OCI-LY7 (cell line): ENCODE results near the gene CHRNG. TPM values are rescaled to one million over a fixed set of nuclear protein-coding genes. Genes with fewer than 3 reads are reported as not detected.

Source experiments
- BruUV-seq: library from RNA; stranded (reverse); fragments of 400-500 nt; replicated peaks from 2 replicates; lab custom pipeline; 2021; lab: Mats Ljungman, UMichigan
- CTCF ChIA-PET: fragments of 300-600 bp; sonication (Branson Sonifier 250); formaldehyde crosslinking; loops from one replicate; lab custom pipeline; 2022; ENCODE audit warnings: antibody characterized with exemption; ENCODE audit not compliant: unreplicated experiment; lab: Charles Lee
- POLR2A ChIA-PET: fragments of 300-600 bp; sonication (Branson Sonifier 250); formaldehyde crosslinking; loops from one replicate; lab custom pipeline; 2022; ENCODE audit warnings: antibody characterized with exemption; lab: Charles Lee
- DNase-seq: peaks from one replicate; pipeline ENCODE4 v3.0.0-alpha.2; 2015; ENCODE audit warnings: low spot score
- H2AFZ ChIP-seq: fragments of 200-600 bp; sonication (generic), shearing (Covaris generic); 2 replicates; pipeline ENCODE4 v1.6.1; 2014; ENCODE audit warnings: mild to moderate bottlenecking, antibody characterized with exemption, low read length, moderate library complexity
- H3K27ac ChIP-seq: fragments of 200-600 bp; sonication (generic); 2 replicates; pipeline ENCODE4 v1.5.1; 2014; ENCODE audit warnings: mixed run types, low read depth, mild to moderate bottlenecking, moderate library complexity, low read length, inconsistent platforms; ENCODE audit not compliant: poor library complexity, severe bottlenecking
- H3K36me3 ChIP-seq: fragments of 200-600 bp; sonication (generic); 2 replicates; pipeline ENCODE4 v1.6.1; 2014; ENCODE audit warnings: mild to moderate bottlenecking, antibody characterized with exemption, low read length, moderate library complexity, mixed read lengths; ENCODE audit not compliant: insufficient read depth
- H3K4me1 ChIP-seq: fragments of 200-600 bp; sonication (generic); 2 replicates; pipeline ENCODE4 v1.5.1; 2014; ENCODE audit warnings: mild to moderate bottlenecking, low read length; ENCODE audit not compliant: insufficient read depth, poor library complexity, severe bottlenecking
- H3K4me2 ChIP-seq: fragments of 200-600 bp; sonication (generic); 2 replicates; pipeline ENCODE4 v1.6.1; 2014; ENCODE audit warnings: mild to moderate bottlenecking, low read length
- H3K4me3 ChIP-seq: fragments of 200-600 bp; sonication (generic); 2 replicates; pipeline ENCODE4 v1.5.1; 2014; ENCODE audit warnings: mild to moderate bottlenecking, low read depth, low read length; ENCODE audit not compliant: poor library complexity, severe bottlenecking
- H3K79me2 ChIP-seq: fragments of 200-600 bp; sonication (generic); 2 replicates; pipeline ENCODE4 v1.6.1; 2016; ENCODE audit warnings: low read depth, mild to moderate bottlenecking, low read length, moderate library complexity, mixed read lengths; ENCODE audit not compliant: insufficient read depth
- H3K9me2 ChIP-seq: fragments of 200-600 bp; sonication (generic); 2 replicates; pipeline ENCODE4 v1.6.1; 2016; ENCODE audit warnings: mild to moderate bottlenecking, low read length, mixed read lengths; ENCODE audit not compliant: insufficient read depth
- H3K9me3 ChIP-seq: fragments of 200-600 bp; sonication (generic); 2 replicates; pipeline ENCODE4 v1.6.1; 2014; ENCODE audit warnings: mild to moderate bottlenecking, mixed run types, low read length, mixed read lengths
- H4K20me1 ChIP-seq: fragments of 200-600 bp; sonication (generic); 2 replicates; pipeline ENCODE4 v1.6.1; 2014; ENCODE audit warnings: mild to moderate bottlenecking, antibody characterized with exemption, low read length, moderate library complexity, mixed read lengths; ENCODE audit not compliant: insufficient read depth
- EZH2phosphoT487 ChIP-seq: fragments of 200-600 bp; sonication (generic); IDR thresholded peaks from 2 replicates; pipeline ENCODE4 v1.6.1; 2018; ENCODE audit warnings: low read depth, borderline replicate concordance, mild to moderate bottlenecking, mixed run types, antibody characterized with exemption, low read length, moderate library complexity, mixed read lengths
- intact Hi-C: fragments of 100-400 bp; cut with micrococcal nuclease; formaldehyde crosslinking; loops from one replicate; pipeline ENCODE4 v1.10.0; 2022; ENCODE audit not compliant: unreplicated experiment
- total RNA-seq, 2 experiments: library from RNA; depleted of rRNA in 1 of 2; stranded (reverse); fragments of >200 nt in 1 of 2; shearing (Covaris generic) in 1 of 2; gene quantifications; 2 replicates each; pipeline ENCODE4 v1.2.3, GENCODE V29; 2014 to 2022
- TF ChIP-seq, protein P1 (sequence below): fragments of 200-600 bp; sonication (generic); conservative IDR thresholded peaks from 2 replicates; pipeline ENCODE4 v1.5.1; 2014; ENCODE audit warnings: mild to moderate bottlenecking, antibody characterized with exemption, low read length, moderate library complexity, mixed read lengths

Gene CHRNG
- total RNA-seq, 2 experiments from 2014 or later, result not detected

GRCh38 chr2:232562515-232563151, 23.1 kb downstream of the CHRNG start:
- Histone ChIP-seq H3K27ac (no peak overlapping the region), H3K36me3 (peaks cover 85% of the 10 kb centered on the region)
- DNase-seq, result no peak

GRCh38 chr2:232563580-232563979, 24.1 kb downstream of the CHRNG start:
- Histone ChIP-seq H4K20me1 (no peaks in the 10 kb centered on the region), H3K36me3 (peaks cover 87% of the 10 kb centered on the region), H2AFZ (no peak overlapping the region), H3K4me2 (no peak overlapping the region), H3K27ac (no peak overlapping the region), H3K4me3 (no peak overlapping the region), H3K4me1 (no peaks in the 10 kb centered on the region), H3K79me2 (no peaks in the 10 kb centered on the region), H3K9me3 (no peaks in the 10 kb centered on the region), H3K9me2 (no peaks in the 10 kb centered on the region)
- ChIA-PET CTCF (no interaction called here), POLR2A (interaction anchor here (0.6 to 1.1 kb wide), 4 partner anchors 9 to 68 kb away, joined by 3 to 4 read pairs (median 3); no protein-coding TSS in a partner anchor)
- no peak for TF ChIP-seq EZH2phosphoT487
- TF ChIP-seq, protein P1, sequence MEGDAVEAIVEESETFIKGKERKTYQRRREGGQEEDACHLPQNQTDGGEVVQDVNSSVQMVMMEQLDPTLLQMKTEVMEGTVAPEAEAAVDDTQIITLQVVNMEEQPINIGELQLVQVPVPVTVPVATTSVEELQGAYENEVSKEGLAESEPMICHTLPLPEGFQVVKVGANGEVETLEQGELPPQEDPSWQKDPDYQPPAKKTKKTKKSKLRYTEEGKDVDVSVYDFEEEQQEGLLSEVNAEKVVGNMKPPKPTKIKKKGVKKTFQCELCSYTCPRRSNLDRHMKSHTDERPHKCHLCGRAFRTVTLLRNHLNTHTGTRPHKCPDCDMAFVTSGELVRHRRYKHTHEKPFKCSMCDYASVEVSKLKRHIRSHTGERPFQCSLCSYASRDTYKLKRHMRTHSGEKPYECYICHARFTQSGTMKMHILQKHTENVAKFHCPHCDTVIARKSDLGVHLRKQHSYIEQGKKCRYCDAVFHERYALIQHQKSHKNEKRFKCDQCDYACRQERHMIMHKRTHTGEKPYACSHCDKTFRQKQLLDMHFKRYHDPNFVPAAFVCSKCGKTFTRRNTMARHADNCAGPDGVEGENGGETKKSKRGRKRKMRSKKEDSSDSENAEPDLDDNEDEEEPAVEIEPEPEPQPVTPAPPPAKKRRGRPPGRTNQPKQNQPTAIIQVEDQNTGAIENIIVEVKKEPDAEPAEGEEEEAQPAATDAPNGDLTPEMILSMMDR, result no peak
- no TSS peak for BruUV-seq
- DNase-seq, result no peak
- intact Hi-C loops, result no loop called here

More at GRCh38 chr2:232562515-232563151, 23.1 kb downstream of the CHRNG start:
- H2AFZ ChIP-seq, result no peak overlapping the region
- intact Hi-C loops, result no loop called here
- no peaks in the 10 kb centered on the region for H3K79me2 ChIP-seq
- no peaks in the 10 kb centered on the region for H3K9me3 ChIP-seq
- no peak overlapping the region for H3K4me2 ChIP-seq
- TF ChIP-seq, protein P1, result 0 out of 2 replicates have a peak, but pooled peaks have one; percentile 25
- TF ChIP-seq EZH2phosphoT487, result no peak
- CTCF ChIA-PET, result no interaction called here
- no peak overlapping the region for H3K4me3 ChIP-seq
- H4K20me1 ChIP-seq, result no peaks in the 10 kb centered on the region
- H3K4me1 ChIP-seq, result no peaks in the 10 kb centered on the region
- no TSS peak for BruUV-seq
- POLR2A ChIA-PET, result interaction anchor here (0.5 to 1.1 kb wide), 6 partner anchors 8 to 426 kb away, joined by 3 to 7 read pairs (median 4); no protein-coding TSS in a partner anchor
- no peaks in the 10 kb centered on the region for H3K9me2 ChIP-seq

- H3K4me1 ChIP-seq, result no peaks in the 10 kb centered on the region
- H3K9me3 ChIP-seq, result no peaks in the 10 kb centered on the region
- H4K20me1 ChIP-seq, result no peaks in the 10 kb centered on the region
- H3K27ac ChIP-seq, result no peak overlapping the region
- intact Hi-C loops, result no loop called here
- no peak for DNase-seq
- TSS peak; percentile 10 for BruUV-seq
- ChIA-PET POLR2A (no interaction called here), CTCF (interaction anchor here (0.6 kb wide), 1 partner anchor 215 kb away, joined by 4 read pairs; no protein-coding TSS in a partner anchor)
- H3K36me3 ChIP-seq, result peaks cover 92% of the 10 kb centered on the region
- no peaks in the 10 kb centered on the region for H3K79me2 ChIP-seq
- H3K4me2 ChIP-seq, result no peak overlapping the region
- TF ChIP-seq EZH2phosphoT487, result no peak
- TF ChIP-seq, protein P1, result no peak
- no peaks in the 10 kb centered on the region for H3K9me2 ChIP-seq
- no peak overlapping the region for H2AFZ ChIP-seq
- H3K4me3 ChIP-seq, result no peak overlapping the region
These were observed 28.2 kb downstream of the CHRNG start for GRCh38 chr2:232567721-232568120.
